ENCODE results near the gene PIK3AP1. TPM values are rescaled to one million over a fixed set of nuclear protein-coding genes. Genes with fewer than 3 reads are reported as not detected.
"Not testable (repeated sequence)": the region's sequence is repeated elsewhere in the genome, so short reads cannot be mapped to it uniquely, and the experiment has no call there.

PIK3AP1 gene
- total RNA-seq, 1 donor = 49.0 TPM

DNA sequence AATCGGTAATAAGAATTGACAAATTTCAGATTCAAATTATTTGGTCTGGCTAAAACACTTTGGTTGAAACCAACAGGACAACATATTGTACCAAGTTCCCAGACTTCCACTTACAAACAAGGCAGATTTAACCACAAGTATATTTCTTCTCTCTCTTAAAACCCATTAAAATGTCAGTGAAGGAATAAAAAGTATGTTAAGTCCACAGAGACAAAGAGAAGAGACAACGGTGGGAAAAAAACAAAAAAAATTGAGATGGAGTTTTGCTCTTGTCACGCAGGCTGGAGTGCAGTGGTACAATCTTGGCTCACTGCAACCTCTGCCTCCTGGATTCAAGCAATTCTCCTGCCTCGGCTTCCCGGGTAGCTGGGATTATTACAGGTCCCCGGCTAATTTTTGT lies 149.8 kb downstream of the PIK3AP1 start:
- no peaks in the 10 kb centered on the region for H3K27me3 ChIP-seq (ENCODE audit: insufficient read depth, low read length)
- H3K4me3 ChIP-seq (ENCODE audit: low read length) = no peak overlapping the region
- no peaks in the 10 kb centered on the region for H3K9me3 ChIP-seq (ENCODE audit: low read depth, low read length)
- peaks cover 5% of the 10 kb centered on the region for H3K4me1 ChIP-seq (ENCODE audit: insufficient read depth, low read length)

DNA sequence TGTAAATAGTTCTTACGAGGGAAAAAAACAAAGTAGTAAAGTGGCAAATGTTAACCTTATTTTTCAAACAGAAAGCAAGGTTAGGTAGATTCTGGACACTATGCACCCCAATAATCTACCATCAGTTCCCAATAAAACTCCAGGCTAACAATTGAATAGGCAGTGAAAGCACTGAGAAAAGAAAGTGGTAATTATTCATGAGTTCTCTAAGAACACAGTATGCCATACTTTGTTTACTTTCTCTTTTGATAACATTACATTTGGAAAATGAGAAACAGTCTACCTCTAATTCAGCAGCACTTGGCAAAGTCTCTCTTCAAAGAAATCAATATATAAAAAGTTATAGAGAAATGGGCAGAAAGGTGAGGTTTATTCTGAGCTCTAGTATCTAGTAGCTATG lies 151.9 kb downstream of the PIK3AP1 start:
- Histone ChIP-seq H3K27me3 (ENCODE audit: insufficient read depth, low read length) (no peaks in the 10 kb centered on the region), H3K4me3 (ENCODE audit: low read length) (no peak overlapping the region)

DNA sequence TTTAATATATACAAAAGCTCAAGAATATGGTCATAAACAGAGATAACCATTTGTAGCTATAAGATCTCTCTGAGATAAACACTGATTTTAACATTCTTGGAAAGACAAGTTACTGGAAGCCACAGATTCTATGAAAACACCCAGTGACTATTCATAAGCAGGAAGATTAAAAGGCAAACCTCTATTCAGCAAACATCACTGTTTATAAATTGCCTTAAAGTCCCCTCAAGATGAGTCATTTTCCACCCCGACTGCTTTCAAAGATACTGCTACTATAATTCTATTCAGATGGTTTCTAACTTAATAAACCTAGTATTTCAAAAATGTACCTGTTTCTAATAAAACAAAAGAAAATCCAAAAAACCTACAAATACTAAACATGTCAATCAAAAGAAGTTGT lies 154.5 kb downstream of the PIK3AP1 start:
- no peak overlapping the region for H3K4me3 ChIP-seq (ENCODE audit: low read length)
- peaks cover 5% of the 10 kb centered on the region for H3K4me1 ChIP-seq (ENCODE audit: insufficient read depth, low read length)
- no peaks in the 10 kb centered on the region for H3K9me3 ChIP-seq (ENCODE audit: low read depth, low read length)
- no peaks in the 10 kb centered on the region for H3K27me3 ChIP-seq (ENCODE audit: insufficient read depth, low read length)

More for the DNA sequence above, 151.9 kb downstream of the PIK3AP1 start:
- Histone ChIP-seq H3K4me1 (ENCODE audit: insufficient read depth, low read length) (peaks cover 5% of the 10 kb centered on the region), H3K9me3 (ENCODE audit: low read depth, low read length) (no peaks in the 10 kb centered on the region)

DNA sequence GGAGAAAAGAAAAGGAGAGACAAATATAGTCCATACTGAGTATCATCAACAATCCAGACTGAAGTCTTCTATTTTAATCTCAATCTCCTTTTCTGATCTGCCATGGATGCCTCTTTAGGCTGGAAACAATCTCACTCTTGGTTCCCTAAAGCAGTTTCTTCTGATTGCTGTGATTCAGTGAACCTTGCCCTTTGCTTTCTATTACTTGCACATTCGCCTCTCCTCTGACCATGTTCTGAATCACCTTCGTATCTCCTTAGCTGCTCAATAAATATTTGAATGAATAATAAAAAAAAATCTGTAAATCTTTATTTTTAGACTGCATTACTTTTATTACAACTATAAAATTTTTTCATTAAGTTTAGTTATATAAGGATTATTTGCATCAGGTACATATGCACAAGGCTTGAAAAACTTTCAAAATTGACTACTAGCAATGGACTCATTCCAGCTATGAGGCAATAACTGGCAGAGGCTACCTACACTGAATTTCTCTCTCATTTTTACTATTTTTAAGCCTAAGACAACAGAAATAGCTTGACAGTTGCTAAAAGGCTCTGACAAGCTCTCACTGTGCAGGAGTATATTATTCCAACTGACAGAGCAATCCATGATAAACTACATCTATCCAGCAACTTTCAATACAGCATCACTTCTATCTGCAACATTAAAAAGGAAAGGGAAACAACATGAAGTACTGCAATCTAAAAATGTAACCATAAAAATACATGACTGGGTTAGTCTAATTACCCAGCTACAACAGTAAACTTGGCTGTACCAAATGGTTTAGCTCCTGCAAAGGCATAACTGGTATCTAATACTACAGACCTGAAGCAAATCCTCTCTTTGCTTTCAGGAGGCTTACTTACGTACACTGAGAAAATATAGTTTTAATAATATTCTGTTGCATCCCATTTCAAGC lies 159.1 kb downstream of the PIK3AP1 start:
- no peaks in the 10 kb centered on the region for H3K27me3 ChIP-seq (ENCODE audit: insufficient read depth, low read length)
- no peak overlapping the region for H3K4me3 ChIP-seq (ENCODE audit: low read length)
- no peaks in the 10 kb centered on the region for H3K4me1 ChIP-seq (ENCODE audit: insufficient read depth, low read length)
- H3K9me3 ChIP-seq (ENCODE audit: low read depth, low read length) = no peaks in the 10 kb centered on the region

DNA sequence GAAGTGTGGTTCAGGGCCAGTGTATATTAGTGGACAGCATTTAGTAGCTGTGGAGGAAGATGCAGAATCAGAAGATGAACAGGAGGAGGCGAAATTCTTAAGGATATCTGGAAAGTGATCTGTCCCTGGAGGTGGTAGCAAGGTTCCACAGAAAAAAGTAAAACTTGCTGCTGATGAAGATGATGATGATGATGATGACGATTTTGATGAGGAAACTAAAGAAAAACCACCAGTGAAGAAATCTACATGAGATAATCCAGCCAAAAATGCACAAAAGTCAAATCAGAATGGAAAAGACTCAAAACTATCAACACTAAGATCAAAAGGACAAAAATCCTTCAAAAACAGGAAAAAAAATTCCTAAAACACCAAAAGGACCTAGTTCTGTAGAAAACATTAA lies 159.8 kb downstream of the PIK3AP1 start:
- Histone ChIP-seq H3K4me3 (ENCODE audit: low read length) (no peak overlapping the region), H3K4me1 (ENCODE audit: insufficient read depth, low read length) (no peaks in the 10 kb centered on the region), H3K9me3 (ENCODE audit: low read depth, low read length) (no peaks in the 10 kb centered on the region), H3K27me3 (ENCODE audit: insufficient read depth, low read length) (no peaks in the 10 kb centered on the region)

DNA sequence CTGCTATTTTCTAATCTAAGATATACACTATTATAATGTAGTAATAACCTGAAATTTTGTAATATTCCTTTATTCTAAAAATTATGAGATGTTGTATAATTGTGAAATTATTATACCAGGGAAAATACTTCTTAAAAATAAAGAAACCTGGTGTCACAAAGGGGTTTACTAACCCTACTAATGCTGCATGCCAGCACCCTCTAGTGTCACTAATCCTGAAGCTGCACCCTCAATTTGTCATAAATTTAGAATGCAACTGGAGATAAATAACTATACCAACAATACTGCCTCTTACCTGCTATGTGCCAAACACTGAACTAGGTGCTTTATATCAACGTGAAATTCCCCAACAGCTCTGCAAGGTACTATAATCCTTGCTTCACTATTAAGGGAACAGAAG lies 164.3 kb downstream of the PIK3AP1 start:
- Histone ChIP-seq H3K4me1 (ENCODE audit: insufficient read depth, low read length) (no peaks in the 10 kb centered on the region), H3K9me3 (ENCODE audit: low read depth, low read length) (no peaks in the 10 kb centered on the region), H3K27me3 (ENCODE audit: insufficient read depth, low read length) (no peaks in the 10 kb centered on the region)

DNA sequence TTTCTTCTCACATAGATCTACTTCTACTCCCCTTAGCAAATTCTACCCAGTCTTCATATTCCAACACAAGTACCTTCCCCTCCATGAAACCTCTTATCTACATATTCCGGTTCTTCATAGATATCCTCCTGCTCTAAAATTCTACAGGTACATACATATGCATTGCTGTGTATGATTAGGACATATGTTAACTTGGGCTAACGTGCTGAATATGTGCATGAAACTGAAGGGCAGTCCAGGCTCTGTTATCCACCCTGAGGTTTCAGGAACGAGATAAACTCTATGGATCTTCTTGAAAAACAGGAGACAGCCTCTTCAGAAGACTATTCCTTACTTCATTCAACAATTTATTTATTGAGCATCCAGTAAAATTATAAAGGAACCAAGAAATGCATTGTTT lies 165.0 kb downstream of the PIK3AP1 start:
- no peaks in the 10 kb centered on the region for H3K9me3 ChIP-seq (ENCODE audit: low read depth, low read length)
- no peaks in the 10 kb centered on the region for H3K4me1 ChIP-seq (ENCODE audit: insufficient read depth, low read length)
- H3K4me3 ChIP-seq (ENCODE audit: low read length) = no peak overlapping the region
- no peaks in the 10 kb centered on the region for H3K27me3 ChIP-seq (ENCODE audit: insufficient read depth, low read length)

More for the DNA sequence above, 164.3 kb downstream of the PIK3AP1 start:
- H3K4me3 ChIP-seq (ENCODE audit: low read length) = no peak overlapping the region

DNA sequence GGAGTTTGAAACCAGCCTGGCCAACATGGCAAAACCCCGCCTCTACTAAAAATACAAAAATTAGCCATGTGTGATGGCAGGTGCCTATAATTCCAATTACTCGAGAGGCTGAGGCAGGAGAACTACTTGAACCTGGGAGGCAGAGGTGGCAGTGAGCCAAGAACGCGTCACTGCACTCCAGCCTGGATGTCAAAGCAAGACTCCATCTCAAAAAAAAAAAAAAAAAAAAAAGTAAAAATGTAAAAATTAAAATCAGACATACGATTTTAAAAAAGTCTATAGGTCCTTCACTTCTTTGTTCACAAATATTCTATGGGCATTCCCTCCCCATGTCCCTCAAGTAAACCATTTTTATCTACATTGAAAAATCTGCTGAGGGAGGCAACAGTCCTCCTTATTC lies 171.7 kb downstream of the PIK3AP1 start:
- Histone ChIP-seq H3K9me3 (ENCODE audit: low read depth, low read length) (no peaks in the 10 kb centered on the region), H3K4me3 (ENCODE audit: low read length) (no peak overlapping the region), H3K27me3 (ENCODE audit: insufficient read depth, low read length) (no peaks in the 10 kb centered on the region), H3K4me1 (ENCODE audit: insufficient read depth, low read length) (no peaks in the 10 kb centered on the region)

DNA sequence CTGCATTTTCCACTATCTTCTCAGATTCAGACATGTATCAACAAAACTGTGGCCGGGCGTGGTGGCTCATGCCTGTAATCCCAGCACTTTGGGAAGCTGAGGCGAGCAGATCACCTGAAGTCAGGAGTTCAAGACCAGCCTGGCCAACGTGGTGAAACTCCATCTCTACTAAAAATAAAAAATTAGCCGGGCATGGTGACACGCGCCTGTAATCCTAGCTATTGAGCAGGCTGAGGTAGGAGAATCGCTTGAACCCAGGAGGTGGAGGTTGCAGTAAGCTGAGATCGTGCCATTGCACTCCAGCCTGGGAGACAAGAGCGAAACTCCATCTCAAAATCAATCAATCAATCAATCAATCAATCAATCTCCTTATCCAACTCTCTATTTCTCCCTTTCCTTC lies 174.8 kb downstream of the PIK3AP1 start:
- H3K4me3 ChIP-seq (ENCODE audit: low read length); H3K9me3 ChIP-seq (ENCODE audit: low read depth, low read length); H3K27me3 ChIP-seq (ENCODE audit: insufficient read depth, low read length); H3K4me1 ChIP-seq (ENCODE audit: insufficient read depth, low read length): not testable (repeated sequence)

Other genes with a start within 250 kb of the PIK3AP1 start
- not detected for gene TLL2, start 206.6 kb downstream of the PIK3AP1 start, total RNA-seq
- gene TM9SF3, start 133.5 kb downstream of the PIK3AP1 start, total RNA-seq = 122 TPM
- gene LCOR, start 111.8 kb upstream of the PIK3AP1 start, total RNA-seq = 87.7 TPM

Data from mononuclear cell (primary cell).